SK-N-MC (cell line): ENCODE results near the gene TNNI3K.

ENCODE experiments used
- EZH2 ChIP-seq: fragments of 200-600 bp; sonication (generic); IDR thresholded peaks from one replicate; pipeline ENCODE4 v1.6.1; 2017; ENCODE audit warnings: antibody characterized with exemption
- FOXP2 ChIP-seq: optimal IDR thresholded peaks from 2 replicates; pipeline ENCODE3; 2011; ENCODE audit warnings: mild to moderate bottlenecking, moderate library complexity; ENCODE audit not compliant: insufficient read depth; ENCODE audit errors: extremely low read length, control extremely low read depth
- POLR2AphosphoS5 ChIP-seq: IDR thresholded peaks from 2 replicates; pipeline ENCODE4 v1.6.1; 2012; ENCODE audit warnings: mild to moderate bottlenecking, low read depth, low read length, borderline replicate concordance

DNA sequence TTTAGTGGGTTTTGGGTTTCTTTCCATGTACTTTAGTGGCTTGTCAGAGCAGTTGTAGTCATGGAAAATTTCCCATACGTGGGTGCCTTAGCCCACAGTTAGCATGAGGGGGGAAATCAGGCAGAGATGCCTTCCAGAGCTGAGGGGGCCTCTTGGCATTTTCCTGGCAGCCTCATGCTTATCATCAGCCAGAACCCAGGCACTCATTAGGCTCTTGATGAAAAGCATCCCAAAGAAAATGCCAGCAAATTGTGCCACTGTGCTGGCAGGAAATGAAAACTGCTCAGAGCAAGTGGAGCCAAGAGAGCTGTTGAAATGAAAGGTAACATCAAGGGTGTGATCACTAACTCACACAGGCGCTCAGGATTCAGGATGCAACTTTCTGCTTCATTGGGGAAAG, 128.0 kb downstream of the TNNI3K start:
- no peak for TF ChIP-seq EZH2
- TF ChIP-seq POLR2AphosphoS5, result no peak
- TF ChIP-seq FOXP2, result no peak
